Measurements from ENCODE around the gene ME1.

DNA sequence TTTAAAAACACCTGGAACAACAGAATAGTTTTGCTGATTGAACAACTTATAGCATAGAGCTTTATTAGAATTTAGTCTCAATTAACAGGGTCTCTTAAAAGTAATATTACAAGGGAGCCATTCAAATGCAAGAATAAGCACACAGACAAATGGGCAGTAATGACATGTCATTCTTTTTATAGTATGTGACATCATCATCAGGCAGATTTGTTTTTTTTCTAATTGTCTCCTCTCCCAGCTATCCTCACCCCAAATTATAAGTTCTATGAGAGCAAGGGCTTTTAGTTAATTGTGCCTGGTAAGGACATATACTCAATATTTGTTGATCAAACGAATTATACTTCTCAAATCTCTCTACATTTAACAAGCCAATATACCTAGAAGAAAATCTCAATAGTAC, 248.7 kb downstream of the ME1 start:
- TF ChIP-seq, protein P1, sequence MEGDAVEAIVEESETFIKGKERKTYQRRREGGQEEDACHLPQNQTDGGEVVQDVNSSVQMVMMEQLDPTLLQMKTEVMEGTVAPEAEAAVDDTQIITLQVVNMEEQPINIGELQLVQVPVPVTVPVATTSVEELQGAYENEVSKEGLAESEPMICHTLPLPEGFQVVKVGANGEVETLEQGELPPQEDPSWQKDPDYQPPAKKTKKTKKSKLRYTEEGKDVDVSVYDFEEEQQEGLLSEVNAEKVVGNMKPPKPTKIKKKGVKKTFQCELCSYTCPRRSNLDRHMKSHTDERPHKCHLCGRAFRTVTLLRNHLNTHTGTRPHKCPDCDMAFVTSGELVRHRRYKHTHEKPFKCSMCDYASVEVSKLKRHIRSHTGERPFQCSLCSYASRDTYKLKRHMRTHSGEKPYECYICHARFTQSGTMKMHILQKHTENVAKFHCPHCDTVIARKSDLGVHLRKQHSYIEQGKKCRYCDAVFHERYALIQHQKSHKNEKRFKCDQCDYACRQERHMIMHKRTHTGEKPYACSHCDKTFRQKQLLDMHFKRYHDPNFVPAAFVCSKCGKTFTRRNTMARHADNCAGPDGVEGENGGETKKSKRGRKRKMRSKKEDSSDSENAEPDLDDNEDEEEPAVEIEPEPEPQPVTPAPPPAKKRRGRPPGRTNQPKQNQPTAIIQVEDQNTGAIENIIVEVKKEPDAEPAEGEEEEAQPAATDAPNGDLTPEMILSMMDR (IDR thresholded peaks at IDR 0.05), result no peak
- no peak for TF ChIP-seq POLR2AphosphoS5 (IDR thresholded peaks at IDR 0.05)
- no peak for TF ChIP-seq POLR2A (IDR thresholded peaks at IDR 0.05)

All from stomach (tissue), 4 donors.